BE2C (cell line): ENCODE data around the gene PCAT6.

Experiments used
- DNase-seq: peaks from one replicate; pipeline ENCODE4 v3.0.0-alpha.2; 2020
- H3K27me3 ChIP-seq: fragments of 250-450 bp; sonication (Bioruptor Pico); 2 replicates; pipeline ENCODE4 v1.5.1; 2020; ENCODE audit warnings: mild to moderate bottlenecking
- H3K36me3 ChIP-seq: fragments of 250-450 bp; sonication (Bioruptor Pico); 2 replicates; pipeline ENCODE4 v1.5.1; 2020; ENCODE audit warnings: mild to moderate bottlenecking
- H3K4me1 ChIP-seq: fragments of 250-450 bp; sonication (Bioruptor Pico); 2 replicates; pipeline ENCODE4 v1.5.1; 2020
- H3K4me3 ChIP-seq: 2 replicates; pipeline ENCODE4 v1.5.1; 2011; ENCODE audit warnings: low read depth, low read length
- H3K9me3 ChIP-seq: fragments of 250-450 bp; sonication (Bioruptor Pico); 2 replicates; pipeline ENCODE4 v1.5.1; 2020
- TF ChIP-seq, protein P1 (sequence below): IDR thresholded peaks from 2 replicates; pipeline ENCODE4 v1.5.1; 2012; ENCODE audit warnings: mild to moderate bottlenecking, low read depth, low read length

Gene PCAT6

DNA sequence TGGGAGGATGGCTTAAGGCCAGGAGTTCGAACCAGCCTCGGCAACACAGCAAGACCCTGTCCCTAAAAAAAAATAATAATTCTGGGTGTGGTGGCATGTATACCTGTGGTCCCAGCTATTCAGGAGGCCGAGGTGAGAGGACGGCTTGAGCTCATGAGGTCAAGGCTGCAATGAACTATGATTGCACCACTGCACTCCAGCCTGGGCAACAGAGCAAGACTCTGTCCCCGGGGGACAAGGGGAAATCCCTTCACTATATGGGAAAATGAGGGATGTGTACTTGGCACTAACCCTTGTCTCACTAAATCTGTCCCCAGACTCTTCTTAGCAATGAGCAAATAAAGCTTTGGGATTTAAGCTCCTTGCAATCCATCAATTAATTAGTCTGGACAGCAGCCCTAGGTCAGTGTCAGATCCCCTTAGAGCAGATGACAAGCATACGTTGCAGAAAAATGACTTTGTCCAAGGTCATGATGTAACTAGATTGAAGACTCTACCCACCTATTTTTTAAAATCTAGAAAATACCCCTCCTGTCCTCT is 11.9 kb upstream of the PCAT6 start:
- H3K9me3 ChIP-seq: no peaks in the 10 kb centered on the region
- no peak overlapping the region for H3K4me3 ChIP-seq
- H3K36me3 ChIP-seq: no peaks in the 10 kb centered on the region
- TF ChIP-seq, protein P1, sequence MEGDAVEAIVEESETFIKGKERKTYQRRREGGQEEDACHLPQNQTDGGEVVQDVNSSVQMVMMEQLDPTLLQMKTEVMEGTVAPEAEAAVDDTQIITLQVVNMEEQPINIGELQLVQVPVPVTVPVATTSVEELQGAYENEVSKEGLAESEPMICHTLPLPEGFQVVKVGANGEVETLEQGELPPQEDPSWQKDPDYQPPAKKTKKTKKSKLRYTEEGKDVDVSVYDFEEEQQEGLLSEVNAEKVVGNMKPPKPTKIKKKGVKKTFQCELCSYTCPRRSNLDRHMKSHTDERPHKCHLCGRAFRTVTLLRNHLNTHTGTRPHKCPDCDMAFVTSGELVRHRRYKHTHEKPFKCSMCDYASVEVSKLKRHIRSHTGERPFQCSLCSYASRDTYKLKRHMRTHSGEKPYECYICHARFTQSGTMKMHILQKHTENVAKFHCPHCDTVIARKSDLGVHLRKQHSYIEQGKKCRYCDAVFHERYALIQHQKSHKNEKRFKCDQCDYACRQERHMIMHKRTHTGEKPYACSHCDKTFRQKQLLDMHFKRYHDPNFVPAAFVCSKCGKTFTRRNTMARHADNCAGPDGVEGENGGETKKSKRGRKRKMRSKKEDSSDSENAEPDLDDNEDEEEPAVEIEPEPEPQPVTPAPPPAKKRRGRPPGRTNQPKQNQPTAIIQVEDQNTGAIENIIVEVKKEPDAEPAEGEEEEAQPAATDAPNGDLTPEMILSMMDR: no peak
- no peak for DNase-seq
- H3K4me1 ChIP-seq: no peaks in the 10 kb centered on the region
- no peaks in the 10 kb centered on the region for H3K27me3 ChIP-seq

- TF ChIP-seq, protein P1: no peak
Measured at GRCh38 chr1:202800742-202801141, 10.0 kb upstream of the PCAT6 start.

GRCh38 chr1:202801175-202801574 is 9.6 kb upstream of the PCAT6 start:
- no peak for DNase-seq
- no peaks in the 10 kb centered on the region for H3K4me1 ChIP-seq
- TF ChIP-seq, protein P1: no peak

More at GRCh38 chr1:202800742-202801141, 10.0 kb upstream of the PCAT6 start:
- DNase-seq: no peak
- Histone ChIP-seq H3K4me3 (no peak overlapping the region), H3K9me3 (no peaks in the 10 kb centered on the region), H3K27me3 (no peaks in the 10 kb centered on the region), H3K4me1 (no peaks in the 10 kb centered on the region), H3K36me3 (no peaks in the 10 kb centered on the region)

GRCh38 chr1:202802034-202802433 is 8.7 kb upstream of the PCAT6 start:
- Histone ChIP-seq H3K36me3 (no peaks in the 10 kb centered on the region), H3K4me1 (no peaks in the 10 kb centered on the region), H3K27me3 (no peaks in the 10 kb centered on the region), H3K4me3 (no peak overlapping the region), H3K9me3 (no peaks in the 10 kb centered on the region)
- TF ChIP-seq, protein P1: no peak
- no peak for DNase-seq

More at GRCh38 chr1:202801175-202801574, 9.6 kb upstream of the PCAT6 start:
- Histone ChIP-seq H3K9me3 (no peaks in the 10 kb centered on the region), H3K27me3 (no peaks in the 10 kb centered on the region), H3K4me3 (no peak overlapping the region), H3K36me3 (no peaks in the 10 kb centered on the region)

- H3K9me3 ChIP-seq: no peaks in the 10 kb centered on the region
- no peak for DNase-seq
- TF ChIP-seq, protein P1: no peak
- H3K27me3 ChIP-seq: no peaks in the 10 kb centered on the region
- no peaks in the 10 kb centered on the region for H3K36me3 ChIP-seq
- H3K4me1 ChIP-seq: no peaks in the 10 kb centered on the region
- no peak overlapping the region for H3K4me3 ChIP-seq
Measured at GRCh38 chr1:202802998-202803932, 7.5 kb upstream of the PCAT6 start.

- H3K27me3 ChIP-seq: no peaks in the 10 kb centered on the region
- H3K4me1 ChIP-seq: no peaks in the 10 kb centered on the region
Measured at GRCh38 chr1:202804126-202804525, 6.6 kb upstream of the PCAT6 start.

More at GRCh38 chr1:202804126-202804525, 6.6 kb upstream of the PCAT6 start:
- no peak for DNase-seq
- H3K9me3 ChIP-seq: no peaks in the 10 kb centered on the region
- TF ChIP-seq, protein P1: no peak
- no peak overlapping the region for H3K4me3 ChIP-seq
- H3K36me3 ChIP-seq: no peaks in the 10 kb centered on the region
